GM12878 (cell line): ENCODE measurements around the gene INTS7.

Experiments
- CTCF ChIP-seq, 3 experiments: IDR thresholded peaks in 2 of 3; conservative IDR thresholded peaks in 1 of 3; 2 replicates each; pipeline ENCODE4 v1.5.1; 2011; ENCODE audit warnings: low read depth in 3 of 3, low read length in 3 of 3, mild to moderate bottlenecking in 3 of 3, control low read depth in 2 of 3, moderate library complexity in 2 of 3, inconsistent platforms in 1 of 3, mixed read lengths in 1 of 3; ENCODE audit not compliant: control insufficient read depth in 2 of 3, insufficient read depth in 1 of 3; ENCODE audit errors: extremely low read depth in 1 of 3
- HDAC2 ChIP-seq: fragments of 200-600 bp; sonication (generic); IDR thresholded peaks from 2 replicates; pipeline ENCODE4 v1.6.1; 2017
- LARP7 ChIP-seq: fragments of 450-650 bp; IDR thresholded peaks from 2 replicates; pipeline ENCODE4 v1.6.1; 2017; ENCODE audit warnings: mild to moderate bottlenecking
- NFXL1 ChIP-seq: fragments of 450-650 bp; IDR thresholded peaks from 2 replicates; pipeline ENCODE4 v1.6.1; 2017; ENCODE audit warnings: antibody characterized with exemption, mild to moderate bottlenecking, borderline replicate concordance
- POLR2A ChIP-seq: IDR thresholded peaks from 2 replicates; pipeline ENCODE4 v1.6.1; 2011; ENCODE audit warnings: low read depth, mild to moderate bottlenecking, low read length
- RAD21 ChIP-seq: IDR thresholded peaks from 2 replicates; pipeline ENCODE4 v1.6.1; 2011; ENCODE audit warnings: mild to moderate bottlenecking, low read depth, low read length, moderate library complexity; ENCODE audit not compliant: insufficient read depth
- SP1 ChIP-seq: IDR thresholded peaks from one replicate; pipeline ENCODE4 v1.6.1; 2011; ENCODE audit warnings: low read depth, low read length
- TCF7 ChIP-seq: IDR thresholded peaks from 2 replicates; pipeline ENCODE4 v1.6.1; 2014; ENCODE audit warnings: antibody characterized with exemption, borderline replicate concordance
- ZZZ3 ChIP-seq: IDR thresholded peaks from 2 replicates; pipeline ENCODE4 v1.6.1; 2011; ENCODE audit warnings: low read depth; ENCODE audit not compliant: control insufficient read depth, insufficient read length

GRCh38 chr1:211928290-211928801 is 107.0 kb downstream of the INTS7 start:
- TF ChIP-seq CTCF (IDR thresholded peaks at IDR 0.05 in 2 of 3, conservative IDR thresholded peaks at IDR 0.05 in 1 of 3; ENCODE audit: control insufficient read depth in 2 of 3, extremely low read depth in 1 of 3, insufficient read depth in 1 of 3, low read depth in 3 of 3, low read length in 3 of 3) (no peak), NFXL1 (no peak), LARP7 (no peak), POLR2A (no peak), TCF7 (no peak), SP1 (no peak), HDAC2 (no peak), ZZZ3 (no peak), RAD21 (no peak)
